Adrenal gland (tissue), 5 donors: Measurements from ENCODE around the gene EFHD1.

Source experiments
- POLR2A ChIP-seq, 2 donors: fragments of 450-650 bp; IDR thresholded peaks; one replicate each; pipeline ENCODE4 v1.6.1; 2017; ENCODE audit warnings: antibody characterized with exemption in 2 of 2, mild to moderate bottlenecking in 2 of 2, moderate library complexity in 1 of 2
- TF ChIP-seq, protein P1 (sequence below), 6 experiments: fragments of 450-650 bp in 4 of 6; fragments of 200-600 bp in 2 of 6; sonication (generic) in 1 of 6; IDR thresholded peaks; 1 replicate in 5 of 6; 2 replicates in 1 of 6; pipeline versions ENCODE4 v1.5.1 to v1.8.0; 2016 to 2021; ENCODE audit warnings: antibody characterized with exemption in 6 of 6, mild to moderate bottlenecking in 2 of 6, moderate library complexity in 1 of 6
- donor health status: DM: no; HTN: no; CAD: no.

- TF ChIP-seq, protein P1, sequence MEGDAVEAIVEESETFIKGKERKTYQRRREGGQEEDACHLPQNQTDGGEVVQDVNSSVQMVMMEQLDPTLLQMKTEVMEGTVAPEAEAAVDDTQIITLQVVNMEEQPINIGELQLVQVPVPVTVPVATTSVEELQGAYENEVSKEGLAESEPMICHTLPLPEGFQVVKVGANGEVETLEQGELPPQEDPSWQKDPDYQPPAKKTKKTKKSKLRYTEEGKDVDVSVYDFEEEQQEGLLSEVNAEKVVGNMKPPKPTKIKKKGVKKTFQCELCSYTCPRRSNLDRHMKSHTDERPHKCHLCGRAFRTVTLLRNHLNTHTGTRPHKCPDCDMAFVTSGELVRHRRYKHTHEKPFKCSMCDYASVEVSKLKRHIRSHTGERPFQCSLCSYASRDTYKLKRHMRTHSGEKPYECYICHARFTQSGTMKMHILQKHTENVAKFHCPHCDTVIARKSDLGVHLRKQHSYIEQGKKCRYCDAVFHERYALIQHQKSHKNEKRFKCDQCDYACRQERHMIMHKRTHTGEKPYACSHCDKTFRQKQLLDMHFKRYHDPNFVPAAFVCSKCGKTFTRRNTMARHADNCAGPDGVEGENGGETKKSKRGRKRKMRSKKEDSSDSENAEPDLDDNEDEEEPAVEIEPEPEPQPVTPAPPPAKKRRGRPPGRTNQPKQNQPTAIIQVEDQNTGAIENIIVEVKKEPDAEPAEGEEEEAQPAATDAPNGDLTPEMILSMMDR (IDR thresholded peaks at IDR 0.05) = no peak
- no peak for TF ChIP-seq POLR2A (IDR thresholded peaks at IDR 0.05)
These were observed 64.4 kb downstream of the EFHD1 start for GRCh38 chr2:232697807-232698110.
